ENCODE data around the gene TCEA3. TPM values are rescaled to one million over a fixed set of nuclear protein-coding genes. Genes with fewer than 3 reads are reported as not detected.

The TCEA3 gene
- total RNA-seq, 6 experiments from 2014 or later: 6.0 to 8.4 (median 7.1) TPM

DNA sequence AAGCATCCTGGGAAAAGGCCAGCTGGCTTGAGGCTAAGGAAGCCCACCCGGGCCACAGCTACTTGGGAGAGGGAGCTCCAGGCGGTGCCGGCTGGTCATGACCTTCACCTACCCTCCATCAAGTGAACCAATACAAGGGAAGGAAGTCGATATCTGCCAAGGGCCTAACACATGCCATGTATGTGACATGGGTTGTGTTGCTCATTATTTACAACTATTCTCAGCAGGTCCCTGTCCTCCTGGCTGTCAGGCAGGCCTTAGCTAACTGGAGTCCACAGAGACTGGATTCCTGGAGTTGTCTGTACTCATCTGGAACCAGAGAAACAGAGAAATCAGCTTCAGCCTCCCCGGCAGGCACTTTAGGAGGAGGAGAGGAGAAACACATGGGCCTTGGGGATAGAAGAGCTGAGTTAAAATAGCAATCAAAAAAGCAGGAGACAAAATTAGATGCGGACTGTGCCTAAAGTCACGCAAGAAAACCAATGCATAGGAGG lies 15.7 kb downstream of the TCEA3 start:
- DNase-seq: no peak
- H3K27ac Mint-ChIP-seq: no peak overlapping the region
- H3K36me3 Mint-ChIP-seq (ENCODE audit: low read depth): no peaks in the 10 kb centered on the region
- no peak for TF ChIP-seq CTCF (IDR thresholded peaks at IDR 0.05)
- no peak overlapping the region for H3K4me3 Mint-ChIP-seq
- H3K9me3 Mint-ChIP-seq: no peaks in the 10 kb centered on the region
- H3K27me3 Mint-ChIP-seq (ENCODE audit: insufficient read depth): no peaks in the 10 kb centered on the region; the same call in 1 of the 2 replicates
- H3K4me1 Mint-ChIP-seq (ENCODE audit: low read depth): peaks cover 29% of the 10 kb centered on the region

DNA sequence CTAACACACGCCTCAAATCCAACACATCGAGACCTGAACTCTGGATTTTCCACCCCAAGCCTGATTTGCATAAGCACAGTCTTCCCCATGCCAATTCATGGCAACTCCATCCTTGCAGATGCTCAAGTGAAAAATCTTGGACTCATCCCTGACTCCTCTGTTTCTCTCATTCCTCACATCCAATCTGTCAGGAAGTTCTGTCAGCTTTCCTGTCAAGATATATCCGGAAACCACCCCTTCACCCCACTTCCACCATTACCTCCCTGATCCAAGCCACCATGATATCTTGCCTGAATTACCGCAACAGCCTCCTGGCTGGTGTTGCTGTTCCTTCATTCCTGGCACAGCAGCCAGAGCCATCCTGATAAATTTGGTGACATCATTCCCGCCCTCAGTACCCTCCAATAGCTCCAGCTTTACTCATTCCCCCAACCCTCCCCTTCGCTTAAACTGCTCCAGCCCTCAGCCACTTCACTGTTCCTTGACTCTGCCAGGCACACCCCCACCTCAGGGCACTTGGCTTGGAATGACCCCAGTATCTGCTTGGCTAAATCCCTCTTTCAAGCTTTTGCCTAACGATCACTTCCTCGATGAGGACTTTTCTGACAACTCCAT lies 17.4 kb downstream of the TCEA3 start:
- peaks cover 22% of the 10 kb centered on the region for H3K4me1 Mint-ChIP-seq (ENCODE audit: low read depth)
- no peaks in the 10 kb centered on the region for H3K9me3 Mint-ChIP-seq

DNA sequence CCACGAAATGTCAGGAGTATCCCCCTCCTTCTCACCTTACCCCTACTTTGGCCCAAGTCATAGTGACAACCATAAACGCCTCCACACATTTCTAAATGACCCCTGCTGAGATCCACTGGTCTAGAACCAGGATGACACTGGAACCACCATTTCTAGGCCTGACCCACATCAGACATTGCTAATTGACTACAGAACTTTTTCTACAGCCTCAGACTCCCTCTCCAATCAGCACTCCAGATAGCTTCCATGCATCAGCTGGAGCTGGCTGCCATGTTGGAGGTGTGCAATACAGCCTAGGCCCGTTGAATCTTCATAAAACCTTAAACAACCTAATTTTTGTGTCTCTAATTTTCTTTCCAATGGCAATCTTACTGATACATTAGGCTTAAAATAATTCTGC lies 18.6 kb downstream of the TCEA3 start:
- peaks cover 14% of the 10 kb centered on the region for H3K4me1 Mint-ChIP-seq (ENCODE audit: low read depth)
- no peak overlapping the region for H3K4me3 Mint-ChIP-seq
- H3K27ac Mint-ChIP-seq: no peak overlapping the region
- no peaks in the 10 kb centered on the region for H3K36me3 Mint-ChIP-seq (ENCODE audit: low read depth)
- H3K27me3 Mint-ChIP-seq (ENCODE audit: insufficient read depth): no peaks in the 10 kb centered on the region; the same call in 1 of the 2 replicates
- no peak for DNase-seq
- no peaks in the 10 kb centered on the region for H3K9me3 Mint-ChIP-seq
- TF ChIP-seq CTCF (IDR thresholded peaks at IDR 0.05): no peak

More for the DNA sequence above, 17.4 kb downstream of the TCEA3 start:
- no peaks in the 10 kb centered on the region for H3K36me3 Mint-ChIP-seq (ENCODE audit: low read depth)
- H3K27ac Mint-ChIP-seq: no peak overlapping the region
- TF ChIP-seq CTCF (IDR thresholded peaks at IDR 0.05): no peak
- DNase-seq: no peak
- no peak overlapping the region for H3K4me3 Mint-ChIP-seq
- H3K27me3 Mint-ChIP-seq (ENCODE audit: insufficient read depth): no peaks in the 10 kb centered on the region; the same call in 1 of the 2 replicates

DNA sequence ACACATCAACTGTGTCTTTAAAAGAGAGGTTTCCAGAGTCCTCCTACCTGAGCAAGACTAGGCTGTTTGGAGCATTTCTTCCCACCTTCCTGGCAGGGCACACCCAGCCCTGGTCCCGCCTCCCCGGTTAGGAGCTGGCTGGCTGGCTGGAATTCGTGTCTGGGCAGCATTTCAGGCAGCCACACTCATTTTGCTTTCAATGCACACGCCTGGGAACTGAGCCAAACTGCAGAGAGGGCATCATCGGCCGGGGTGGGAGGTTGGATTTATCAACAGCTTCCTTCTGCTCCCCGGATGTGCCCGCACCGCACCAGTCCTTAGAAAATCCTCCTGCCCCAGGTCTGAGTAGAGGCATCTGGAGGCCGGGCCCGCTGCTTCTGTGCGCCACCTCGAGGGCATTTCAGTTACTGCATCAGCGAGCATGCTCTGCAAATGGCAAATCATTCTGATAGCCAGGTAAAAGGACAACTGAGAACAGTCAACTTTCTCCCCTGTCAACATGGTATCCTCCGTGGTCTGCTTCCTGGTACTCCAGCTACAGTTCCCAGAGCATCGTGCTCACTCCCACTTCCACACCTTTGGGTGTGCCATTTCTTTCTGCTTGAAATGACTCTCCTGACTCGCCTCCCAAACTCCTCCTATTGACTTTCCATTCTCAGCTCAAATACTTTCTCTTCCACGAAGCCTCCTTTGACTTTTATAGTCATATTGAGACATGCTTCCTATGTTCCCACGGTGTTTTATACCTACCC lies 20.6 kb downstream of the TCEA3 start:
- Mint-ChIP-seq H3K27ac (peak overlapping the region; percentile 86), H3K27me3 (ENCODE audit: insufficient read depth) (no peaks in the 10 kb centered on the region), H3K9me3 (no peaks in the 10 kb centered on the region), H3K4me3 (peak overlapping the region; percentile 73), H3K4me1 (ENCODE audit: low read depth) (peaks cover 12% of the 10 kb centered on the region), H3K36me3 (ENCODE audit: low read depth) (no peaks in the 10 kb centered on the region)
- peak; percentile 97 for DNase-seq
- peak; percentile 97 for TF ChIP-seq CTCF (IDR thresholded peaks at IDR 0.05)

DNA sequence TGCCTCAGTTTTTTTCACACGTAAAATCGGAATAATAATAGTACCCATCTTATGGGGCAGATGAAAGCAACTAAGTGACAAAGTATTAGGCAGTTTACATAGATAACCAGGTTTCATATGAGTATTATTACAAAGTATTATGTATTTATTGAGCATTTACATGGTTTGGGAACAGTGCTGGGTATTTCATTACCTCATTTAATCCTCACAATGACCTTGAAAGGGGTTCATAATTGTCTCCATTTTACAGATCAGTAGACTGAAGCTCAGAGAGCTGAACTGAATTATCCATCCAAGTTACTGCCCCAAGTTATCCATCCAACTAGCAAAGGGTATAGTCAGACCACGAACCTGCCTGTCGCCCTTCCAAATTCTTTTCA lies 21.2 kb downstream of the TCEA3 start:
- DNase-seq: no peak
- Mint-ChIP-seq H3K9me3 (no peaks in the 10 kb centered on the region), H3K4me1 (ENCODE audit: low read depth) (peaks cover 12% of the 10 kb centered on the region), H3K36me3 (ENCODE audit: low read depth) (no peaks in the 10 kb centered on the region), H3K4me3 (peak overlapping the region; percentile 73), H3K27me3 (ENCODE audit: insufficient read depth) (no peaks in the 10 kb centered on the region), H3K27ac (peak overlapping the region; percentile 86)
- no peak for TF ChIP-seq CTCF (IDR thresholded peaks at IDR 0.05)

All from HFFc6 (cell line).